OCI-LY7 (cell line): Measurements from ENCODE around the gene MVK. TPM values are rescaled to one million over a fixed set of nuclear protein-coding genes. Genes with fewer than 3 reads are reported as not detected.

Experiments used
- BruUV-seq: library from RNA; stranded (reverse); fragments of 400-500 nt; replicated peaks from 2 replicates; lab custom pipeline; 2021; lab: Mats Ljungman, UMichigan
- CTCF ChIA-PET: fragments of 300-600 bp; sonication (Branson Sonifier 250); formaldehyde crosslinking; loops from one replicate; lab custom pipeline; 2022; ENCODE audit warnings: antibody characterized with exemption; ENCODE audit not compliant: unreplicated experiment; lab: Charles Lee
- POLR2A ChIA-PET: fragments of 300-600 bp; sonication (Branson Sonifier 250); formaldehyde crosslinking; loops from one replicate; lab custom pipeline; 2022; ENCODE audit warnings: antibody characterized with exemption; lab: Charles Lee
- DNase-seq: peaks from one replicate; pipeline ENCODE4 v3.0.0-alpha.2; 2015; ENCODE audit warnings: low spot score
- H2AFZ ChIP-seq: fragments of 200-600 bp; sonication (generic), shearing (Covaris generic); 2 replicates; pipeline ENCODE4 v1.6.1; 2014; ENCODE audit warnings: mild to moderate bottlenecking, antibody characterized with exemption, low read length, moderate library complexity
- H3K27ac ChIP-seq: fragments of 200-600 bp; sonication (generic); 2 replicates; pipeline ENCODE4 v1.5.1; 2014; ENCODE audit warnings: mixed run types, low read depth, mild to moderate bottlenecking, moderate library complexity, low read length, inconsistent platforms; ENCODE audit not compliant: poor library complexity, severe bottlenecking
- H3K36me3 ChIP-seq: fragments of 200-600 bp; sonication (generic); 2 replicates; pipeline ENCODE4 v1.6.1; 2014; ENCODE audit warnings: mild to moderate bottlenecking, antibody characterized with exemption, low read length, moderate library complexity, mixed read lengths; ENCODE audit not compliant: insufficient read depth
- H3K4me1 ChIP-seq: fragments of 200-600 bp; sonication (generic); 2 replicates; pipeline ENCODE4 v1.5.1; 2014; ENCODE audit warnings: mild to moderate bottlenecking, low read length; ENCODE audit not compliant: insufficient read depth, poor library complexity, severe bottlenecking
- H3K4me2 ChIP-seq: fragments of 200-600 bp; sonication (generic); 2 replicates; pipeline ENCODE4 v1.6.1; 2014; ENCODE audit warnings: mild to moderate bottlenecking, low read length
- H3K4me3 ChIP-seq: fragments of 200-600 bp; sonication (generic); 2 replicates; pipeline ENCODE4 v1.5.1; 2014; ENCODE audit warnings: mild to moderate bottlenecking, low read depth, low read length; ENCODE audit not compliant: poor library complexity, severe bottlenecking
- H3K79me2 ChIP-seq: fragments of 200-600 bp; sonication (generic); 2 replicates; pipeline ENCODE4 v1.6.1; 2016; ENCODE audit warnings: low read depth, mild to moderate bottlenecking, low read length, moderate library complexity, mixed read lengths; ENCODE audit not compliant: insufficient read depth
- H3K9me2 ChIP-seq: fragments of 200-600 bp; sonication (generic); 2 replicates; pipeline ENCODE4 v1.6.1; 2016; ENCODE audit warnings: mild to moderate bottlenecking, low read length, mixed read lengths; ENCODE audit not compliant: insufficient read depth
- H3K9me3 ChIP-seq: fragments of 200-600 bp; sonication (generic); 2 replicates; pipeline ENCODE4 v1.6.1; 2014; ENCODE audit warnings: mild to moderate bottlenecking, mixed run types, low read length, mixed read lengths
- H4K20me1 ChIP-seq: fragments of 200-600 bp; sonication (generic); 2 replicates; pipeline ENCODE4 v1.6.1; 2014; ENCODE audit warnings: mild to moderate bottlenecking, antibody characterized with exemption, low read length, moderate library complexity, mixed read lengths; ENCODE audit not compliant: insufficient read depth
- CTCF ChIP-seq: fragments of 200-600 bp; sonication (generic); conservative IDR thresholded peaks from 2 replicates; pipeline ENCODE4 v1.5.1; 2014; ENCODE audit warnings: mild to moderate bottlenecking, antibody characterized with exemption, low read length, moderate library complexity, mixed read lengths
- EZH2phosphoT487 ChIP-seq: fragments of 200-600 bp; sonication (generic); IDR thresholded peaks from 2 replicates; pipeline ENCODE4 v1.6.1; 2018; ENCODE audit warnings: low read depth, borderline replicate concordance, mild to moderate bottlenecking, mixed run types, antibody characterized with exemption, low read length, moderate library complexity, mixed read lengths
- intact Hi-C: fragments of 100-400 bp; cut with micrococcal nuclease; formaldehyde crosslinking; loops from one replicate; pipeline ENCODE4 v1.10.0; 2022; ENCODE audit not compliant: unreplicated experiment
- total RNA-seq, 2 experiments: library from RNA; depleted of rRNA in 1 of 2; stranded (reverse); fragments of >200 nt in 1 of 2; shearing (Covaris generic) in 1 of 2; gene quantifications; 2 replicates each; pipeline ENCODE4 v1.2.3, GENCODE V29; 2014 to 2022

MVK gene
- total RNA-seq, 2 experiments from 2014 or later = 27.0 to 47.4 TPM

GRCh38 chr12:109580272-109580671 is 6.7 kb downstream of the MVK start:
- Histone ChIP-seq H4K20me1 (no peaks in the 10 kb centered on the region), H3K4me2 (no peak overlapping the region), H2AFZ (no peak overlapping the region), H3K4me1 (no peaks in the 10 kb centered on the region), H3K9me3 (no peaks in the 10 kb centered on the region), H3K36me3 (peaks cover 66% of the 10 kb centered on the region), H3K9me2 (no peaks in the 10 kb centered on the region), H3K79me2 (no peaks in the 10 kb centered on the region), H3K4me3 (no peak overlapping the region), H3K27ac (no peak overlapping the region)
- intact Hi-C loops = no loop called here
- no peak for TF ChIP-seq EZH2phosphoT487
- TF ChIP-seq CTCF = no peak
- ChIA-PET POLR2A (no interaction called here), CTCF (no interaction called here)
- DNase-seq = no peak
- BruUV-seq = no TSS peak

- BruUV-seq = no TSS peak
- ChIA-PET CTCF (no interaction called here), POLR2A (interaction anchor here (0.6 kb wide), 1 partner anchor 312 kb away, joined by 3 read pairs; no protein-coding TSS in a partner anchor)
- no peak overlapping the region for H3K27ac ChIP-seq
- intact Hi-C loops = no loop called here
- H4K20me1 ChIP-seq = no peaks in the 10 kb centered on the region
- TF ChIP-seq EZH2phosphoT487 = no peak
- TF ChIP-seq CTCF = no peak
- no peaks in the 10 kb centered on the region for H3K4me1 ChIP-seq
- no peak for DNase-seq
- H3K9me2 ChIP-seq = no peaks in the 10 kb centered on the region
- no peaks in the 10 kb centered on the region for H3K9me3 ChIP-seq
- H3K4me2 ChIP-seq = no peak overlapping the region
- H3K4me3 ChIP-seq = no peak overlapping the region
- H3K79me2 ChIP-seq = no peaks in the 10 kb centered on the region
- H3K36me3 ChIP-seq = peaks cover 61% of the 10 kb centered on the region
- no peak overlapping the region for H2AFZ ChIP-seq
Observed at GRCh38 chr12:109580684-109581333, 7.2 kb downstream of the MVK start.

GRCh38 chr12:109581334-109581691 is 7.7 kb downstream of the MVK start:
- Histone ChIP-seq H2AFZ (no peak overlapping the region), H3K79me2 (no peaks in the 10 kb centered on the region), H3K4me2 (no peak overlapping the region), H3K4me1 (no peaks in the 10 kb centered on the region), H4K20me1 (no peaks in the 10 kb centered on the region), H3K9me3 (no peaks in the 10 kb centered on the region), H3K4me3 (no peak overlapping the region), H3K9me2 (no peaks in the 10 kb centered on the region), H3K36me3 (peaks cover 56% of the 10 kb centered on the region), H3K27ac (no peak overlapping the region)
- TF ChIP-seq CTCF (no peak), EZH2phosphoT487 (no peak)
- intact Hi-C loops = no loop called here
- no peak for DNase-seq
- ChIA-PET CTCF (no interaction called here), POLR2A (interaction anchor here (0.6 kb wide), 1 partner anchor 312 kb away, joined by 3 read pairs; no protein-coding TSS in a partner anchor)
- no TSS peak for BruUV-seq
